GM13976 (cell line): ENCODE results near the gene FAM32A.

Source experiments
- DNase-seq: peaks from one replicate; pipeline ENCODE4 v3.0.0; 2012; ENCODE audit warnings: low spot score
- in situ Hi-C: fragments of 300-500 bp; cut with MboI; formaldehyde crosslinking; loops from one replicate; pipeline ENCODE4 v1.12.0; 2022; ENCODE audit warnings: low sequenced_read_pairs, mixed read lengths, inconsistent platforms; ENCODE audit not compliant: unreplicated experiment
- TF ChIP-seq, protein P1 (sequence below): IDR thresholded peaks from 2 replicates; pipeline ENCODE4 v1.5.1; 2012; ENCODE audit warnings: borderline replicate concordance, mild to moderate bottlenecking; ENCODE audit not compliant: insufficient read depth; ENCODE audit errors: extremely low read depth, missing control alignments, control extremely low read depth

FAM32A gene

DNA sequence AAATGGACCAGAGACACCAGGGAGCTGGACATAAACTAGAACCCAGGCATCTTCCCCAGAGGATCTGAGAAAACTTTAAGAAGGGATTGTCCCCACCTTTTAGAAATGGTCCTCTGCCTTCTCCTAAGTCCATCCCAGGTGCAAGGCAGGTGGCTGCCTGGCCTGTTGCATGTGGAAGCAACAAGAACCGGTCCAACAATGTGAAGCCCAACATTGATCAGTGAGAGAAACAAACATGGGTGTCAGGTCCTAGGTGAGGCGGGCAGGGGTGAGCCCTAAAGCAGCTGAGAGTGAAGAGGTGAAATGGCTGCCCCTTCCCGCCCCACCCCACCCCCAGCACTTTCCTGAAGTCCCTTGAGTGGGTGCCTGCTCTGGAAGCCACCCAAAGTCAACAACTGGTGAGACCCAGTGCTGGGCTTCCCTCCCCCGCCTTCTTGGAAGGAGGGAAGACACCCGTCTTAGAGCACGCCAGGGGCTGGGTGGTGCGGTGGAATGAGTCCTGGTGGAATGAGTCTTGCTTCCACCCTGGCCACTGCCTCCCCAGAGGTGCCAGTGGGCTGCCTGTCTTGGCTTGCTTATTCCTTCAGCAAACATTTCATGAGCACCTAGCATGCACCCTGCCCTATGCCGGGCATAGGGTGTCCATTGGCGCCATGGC is 14.2 kb downstream of the FAM32A start:
- in situ Hi-C loops, result loop anchor here (10.0 to 25.0 kb wide), 2 partner anchors 155 to 562 kb away; partner anchors contain the start of gene CYP4F3
- TF ChIP-seq, protein P1, sequence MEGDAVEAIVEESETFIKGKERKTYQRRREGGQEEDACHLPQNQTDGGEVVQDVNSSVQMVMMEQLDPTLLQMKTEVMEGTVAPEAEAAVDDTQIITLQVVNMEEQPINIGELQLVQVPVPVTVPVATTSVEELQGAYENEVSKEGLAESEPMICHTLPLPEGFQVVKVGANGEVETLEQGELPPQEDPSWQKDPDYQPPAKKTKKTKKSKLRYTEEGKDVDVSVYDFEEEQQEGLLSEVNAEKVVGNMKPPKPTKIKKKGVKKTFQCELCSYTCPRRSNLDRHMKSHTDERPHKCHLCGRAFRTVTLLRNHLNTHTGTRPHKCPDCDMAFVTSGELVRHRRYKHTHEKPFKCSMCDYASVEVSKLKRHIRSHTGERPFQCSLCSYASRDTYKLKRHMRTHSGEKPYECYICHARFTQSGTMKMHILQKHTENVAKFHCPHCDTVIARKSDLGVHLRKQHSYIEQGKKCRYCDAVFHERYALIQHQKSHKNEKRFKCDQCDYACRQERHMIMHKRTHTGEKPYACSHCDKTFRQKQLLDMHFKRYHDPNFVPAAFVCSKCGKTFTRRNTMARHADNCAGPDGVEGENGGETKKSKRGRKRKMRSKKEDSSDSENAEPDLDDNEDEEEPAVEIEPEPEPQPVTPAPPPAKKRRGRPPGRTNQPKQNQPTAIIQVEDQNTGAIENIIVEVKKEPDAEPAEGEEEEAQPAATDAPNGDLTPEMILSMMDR, result no peak
- DNase-seq, result peak; percentile 10

GRCh38 chr19:16200038-16201010 is 15.1 kb downstream of the FAM32A start:
- DNase-seq, result no peak
- TF ChIP-seq, protein P1, result no peak
- in situ Hi-C loops, result no loop called here

DNA sequence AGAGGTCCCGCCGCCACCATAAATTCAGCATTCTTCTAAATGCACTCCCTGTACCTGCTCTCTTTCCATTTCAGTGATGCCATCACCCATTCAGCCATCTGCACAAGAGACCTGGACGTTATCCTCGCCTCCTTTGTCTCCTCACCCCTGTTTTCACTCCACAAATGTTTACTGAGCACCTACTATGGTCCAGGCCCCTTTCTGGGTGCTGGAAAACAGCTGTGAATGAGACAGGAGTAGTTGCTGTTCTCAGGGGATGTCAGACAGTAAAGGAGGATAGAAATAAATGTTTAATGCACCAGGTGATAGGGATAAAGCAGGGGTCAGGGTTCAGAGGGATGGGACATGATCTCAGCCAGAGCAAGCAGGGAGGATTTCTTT is 15.8 kb downstream of the FAM32A start:
- TF ChIP-seq, protein P1, result no peak
- in situ Hi-C loops, result no loop called here
- DNase-seq, result no peak

- TF ChIP-seq, protein P1, result no peak
- in situ Hi-C loops, result no loop called here
- DNase-seq, result no peak
Measured at GRCh38 chr19:16202320-16203255, 17.4 kb downstream of the FAM32A start.

GRCh38 chr19:16203256-16204004 is 18.2 kb downstream of the FAM32A start:
- in situ Hi-C loops, result no loop called here
- TF ChIP-seq, protein P1, result no peak
- DNase-seq, result no peak
